ENCODE data around the gene AGBL5.
A peak's percentile ranks its signal among the peaks of the same experiment; 100 is the strongest.
"Not testable (repeated sequence)": the region's sequence is repeated elsewhere in the genome, so short reads cannot be mapped to it uniquely, and the experiment has no call there.

Gene AGBL5

GRCh38 chr2:27115519-27115918, 64.1 kb downstream of the AGBL5 start:
- no peak for DNase-seq

GRCh38 chr2:27117995-27118524, 66.6 kb downstream of the AGBL5 start:
- no peak for DNase-seq

GRCh38 chr2:27118525-27119329, 67.3 kb downstream of the AGBL5 start, which contains the start of gene CGREF1:
Gene CGREF1, minus strand, starts transcription at chr2:27119128. Its CDS starts 14,762 bp downstream, at chr2:27104366.
- peak in 8 of 56 donors; percentile 6 to 42 (median 15) for DNase-seq

- DNase-seq: not testable (repeated sequence)
These were observed 67.8 kb downstream of the AGBL5 start for GRCh38 chr2:27119330-27119670.

Measured in amygdala (tissue), 56 donors.